Trophoblast cell (in vitro differentiated cells and primary cell): ENCODE results near the gene SPC25.

Experiments
- DNase-seq, 2 donors: peaks; one replicate each; pipeline ENCODE4 v3.0.0-alpha.2; 2016
- H2AFZ ChIP-seq: 2 replicates; pipeline ENCODE4 v1.6.1; 2013; ENCODE audit warnings: low read length, moderate library complexity, mild to moderate bottlenecking; ENCODE audit not compliant: insufficient read depth, poor library complexity
- H2AK5ac ChIP-seq: 2 replicates; pipeline ENCODE4 v1.6.1; 2013; ENCODE audit warnings: mild to moderate bottlenecking, low read length
- H2BK120ac ChIP-seq: 2 replicates; pipeline ENCODE4 v1.6.1; 2013; ENCODE audit warnings: low read length, mild to moderate bottlenecking, moderate library complexity; ENCODE audit not compliant: insufficient read depth, poor library complexity
- H2BK12ac ChIP-seq: 2 replicates; pipeline ENCODE4 v1.6.1; 2013; ENCODE audit warnings: mild to moderate bottlenecking, low read length, moderate library complexity
- H2BK5ac ChIP-seq: 2 replicates; pipeline ENCODE4 v1.6.1; 2013; ENCODE audit warnings: low read length, low read depth, moderate library complexity, mild to moderate bottlenecking; ENCODE audit not compliant: poor library complexity
- H3K14ac ChIP-seq: 2 replicates; pipeline ENCODE4 v1.6.1; 2013; ENCODE audit warnings: mild to moderate bottlenecking, low read length
- H3K18ac ChIP-seq: 2 replicates; pipeline ENCODE4 v1.6.1; 2013; ENCODE audit warnings: mild to moderate bottlenecking, low read length
- H3K23ac ChIP-seq: 2 replicates; pipeline ENCODE4 v1.6.1; 2013; ENCODE audit warnings: low read length
- H3K27ac ChIP-seq: 2 replicates; pipeline ENCODE4 v1.5.1; 2013; ENCODE audit warnings: low read depth, mild to moderate bottlenecking, inconsistent platforms, low read length, moderate library complexity
- H3K27me3 ChIP-seq: 2 replicates; pipeline ENCODE4 v1.6.1; 2013; ENCODE audit warnings: inconsistent platforms, mild to moderate bottlenecking, low read length, moderate library complexity; ENCODE audit not compliant: insufficient read depth
- H3K36me3 ChIP-seq, 2 experiments: 1 replicate in 1 of 2; 2 replicates in 1 of 2; pipeline ENCODE4 v1.6.1; 2013; ENCODE audit warnings: low read length in 2 of 2, mild to moderate bottlenecking in 2 of 2, moderate library complexity in 1 of 2; ENCODE audit not compliant: insufficient read depth in 2 of 2, control insufficient read depth in 1 of 2
- H3K4ac ChIP-seq: 2 replicates; pipeline ENCODE4 v1.6.1; 2013; ENCODE audit warnings: low read depth, mild to moderate bottlenecking, low read length, moderate library complexity
- H3K4me1 ChIP-seq, 2 experiments: 1 replicate in 1 of 2; 2 replicates in 1 of 2; pipeline ENCODE4 v1.6.1; 2013; ENCODE audit warnings: low read length in 2 of 2, mild to moderate bottlenecking in 2 of 2, moderate library complexity in 1 of 2; ENCODE audit not compliant: insufficient read depth in 2 of 2, control insufficient read depth in 1 of 2
- H3K4me2 ChIP-seq: 2 replicates; pipeline ENCODE4 v1.6.1; 2013; ENCODE audit warnings: inconsistent platforms, mild to moderate bottlenecking, low read length, moderate library complexity
- H3K4me3 ChIP-seq: 2 replicates; pipeline ENCODE4 v1.5.1; 2013; ENCODE audit warnings: mild to moderate bottlenecking, low read depth, low read length, inconsistent platforms
- H3K79me1 ChIP-seq: one replicate; pipeline ENCODE4 v1.6.1; 2013; ENCODE audit warnings: low read length
- H3K79me2 ChIP-seq: 2 replicates; pipeline ENCODE4 v1.6.1; 2013; ENCODE audit warnings: low read length, mild to moderate bottlenecking; ENCODE audit not compliant: control insufficient read depth, insufficient read depth, poor library complexity
- H3K9ac ChIP-seq: 2 replicates; pipeline ENCODE4 v1.6.1; 2013; ENCODE audit warnings: mild to moderate bottlenecking, low read length
- H3K9me3 ChIP-seq: 2 replicates; pipeline ENCODE4 v1.6.1; 2013; ENCODE audit warnings: low read depth, mild to moderate bottlenecking, control low read depth, inconsistent platforms, low read length; ENCODE audit not compliant: insufficient read depth
- H4K12ac ChIP-seq: 2 replicates; pipeline ENCODE4 v1.6.1; 2013; ENCODE audit warnings: low read depth, mild to moderate bottlenecking, low read length, moderate library complexity
- H4K8ac ChIP-seq: 2 replicates; pipeline ENCODE4 v1.6.1; 2013; ENCODE audit warnings: low read depth, mild to moderate bottlenecking, low read length, moderate library complexity
- H4K91ac ChIP-seq: one replicate; pipeline ENCODE4 v1.6.1; 2013; ENCODE audit warnings: low read depth, mild to moderate bottlenecking, low read length, moderate library complexity
- WGBS: extraction: QIAGEN DNeasy Blood & Tissue Kit; methylation state at CpG from one replicate; pipeline ENCODE4 v1.1.7; 2013; ENCODE audit warnings: missing lambda C conversion rate; ENCODE audit not compliant: insufficient read length, insufficient coverage; ENCODE audit errors: extremely low coverage; 5-methylcytosine and 5-hydroxymethylcytosine counted together

The SPC25 gene

DNA sequence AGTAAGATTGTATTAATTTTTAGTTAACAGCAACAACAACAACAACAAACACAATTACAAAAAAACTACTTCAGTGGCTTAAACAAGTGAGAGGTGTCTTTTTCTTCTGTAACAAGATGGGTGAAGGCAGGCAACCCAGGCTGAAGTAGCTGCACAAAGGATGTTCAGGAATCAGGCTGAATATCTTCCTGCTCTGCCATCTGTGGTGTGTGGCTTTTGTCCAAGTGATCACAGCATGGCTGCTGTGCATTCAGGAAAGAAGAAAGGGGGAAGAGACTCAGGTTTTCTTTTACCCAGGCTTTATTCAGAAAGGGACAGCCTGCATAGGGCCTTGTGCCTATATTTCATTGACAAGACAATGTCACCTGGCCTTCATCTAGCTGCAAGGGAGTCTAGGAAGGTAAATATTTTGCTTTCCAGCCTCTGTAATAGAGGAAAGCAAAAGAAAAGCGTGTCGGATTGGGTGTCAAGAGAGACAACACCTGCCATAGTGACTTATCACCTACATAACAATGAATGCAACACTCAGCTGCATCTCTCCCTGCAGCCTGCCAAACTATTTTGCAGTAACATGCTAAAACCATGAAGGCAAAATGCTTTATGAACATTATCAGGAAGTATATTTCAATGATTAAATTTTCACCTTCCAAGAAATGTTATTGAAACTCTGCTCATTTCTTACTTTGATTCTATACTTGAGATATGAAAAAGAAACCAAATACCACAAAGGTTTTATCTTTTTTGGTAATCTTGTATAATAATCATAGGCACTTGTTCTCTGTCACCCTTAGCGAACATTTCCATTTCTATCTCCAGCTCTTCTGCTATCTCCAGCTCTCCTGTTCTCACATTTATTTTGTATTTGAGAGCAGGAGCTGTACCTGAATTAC lies 25.5 kb upstream of the SPC25 start:
- no peak overlapping the region for H3K14ac ChIP-seq
- H3K9ac ChIP-seq = no peak overlapping the region
- H3K36me3 ChIP-seq = no peaks in the 10 kb centered on the region
- H4K8ac ChIP-seq = no peak overlapping the region
- no peak overlapping the region for H4K91ac ChIP-seq
- DNase-seq = no peak
- H3K79me2 ChIP-seq = no peaks in the 10 kb centered on the region
- no CpG with 5 or more reads among the region's 3 CpGs for WGBS
- H2BK120ac ChIP-seq = no peak overlapping the region
- H3K9me3 ChIP-seq = peaks cover 2% of the 10 kb centered on the region
- no peaks in the 10 kb centered on the region for H3K79me1 ChIP-seq
- no peak overlapping the region for H3K4me3 ChIP-seq
- H3K4me2 ChIP-seq = no peak overlapping the region
- no peak overlapping the region for H3K4ac ChIP-seq
- H2BK5ac ChIP-seq = no peak overlapping the region
- no peaks in the 10 kb centered on the region for H3K27me3 ChIP-seq
- no peak overlapping the region for H4K12ac ChIP-seq
- no peak overlapping the region for H3K23ac ChIP-seq
- H3K27ac ChIP-seq = no peak overlapping the region
- no peak overlapping the region for H2AFZ ChIP-seq
- no peak overlapping the region for H3K18ac ChIP-seq
- H2AK5ac ChIP-seq = no peak overlapping the region
- H2BK12ac ChIP-seq = no peak overlapping the region
- no peaks in the 10 kb centered on the region for H3K4me1 ChIP-seq

DNA sequence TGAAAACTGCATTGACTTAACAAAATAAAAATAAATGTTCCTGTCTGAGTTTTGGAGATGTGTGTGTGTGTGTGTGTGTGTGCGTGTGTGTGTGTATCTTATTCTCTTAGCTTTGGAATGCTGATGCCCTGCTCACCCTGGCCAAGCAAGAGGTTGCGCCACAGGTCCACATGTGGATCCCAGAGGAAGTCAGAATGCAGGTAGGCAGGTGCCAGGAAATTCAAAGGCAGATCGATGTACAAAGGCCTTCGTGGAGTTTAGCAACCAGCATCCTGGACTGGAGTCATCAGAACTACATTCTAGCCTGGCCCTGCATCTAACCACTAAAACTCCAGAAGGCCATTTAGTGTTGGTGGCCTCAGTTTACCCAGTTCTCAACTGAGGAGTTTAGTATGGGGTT lies 23.3 kb upstream of the SPC25 start:
- no peak overlapping the region for H4K8ac ChIP-seq

DNA sequence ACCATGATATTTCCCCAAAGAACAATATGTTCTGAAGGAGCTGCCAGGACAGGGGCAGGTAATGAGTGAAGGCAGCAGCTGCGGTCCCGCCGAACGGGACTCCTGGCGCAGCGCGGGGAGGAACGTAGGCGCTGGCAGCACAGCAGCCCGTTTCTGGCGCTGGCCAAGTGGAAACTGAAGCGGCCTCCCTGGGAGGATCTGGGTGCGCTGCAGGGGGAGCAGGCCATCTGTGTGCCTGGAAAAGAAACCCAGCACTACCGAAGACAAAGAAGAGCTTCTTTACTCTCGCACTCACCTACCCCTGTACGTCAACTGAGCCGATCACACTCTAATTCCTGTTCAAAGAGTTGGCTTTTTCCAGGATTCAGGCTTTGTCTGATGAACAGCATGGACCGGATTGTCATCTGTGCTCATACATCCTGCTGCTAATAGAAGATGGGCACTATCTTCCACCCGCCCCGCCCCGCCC lies 22.7 kb upstream of the SPC25 start:
- no peak overlapping the region for H2BK5ac ChIP-seq
- no peak overlapping the region for H2BK120ac ChIP-seq
- no peak overlapping the region for H2AK5ac ChIP-seq
- H3K4ac ChIP-seq = no peak overlapping the region
- no peak overlapping the region for H3K23ac ChIP-seq
- H3K27ac ChIP-seq = no peak overlapping the region
- H2BK12ac ChIP-seq = no peak overlapping the region
- H3K9ac ChIP-seq = no peak overlapping the region
- H3K18ac ChIP-seq = no peak overlapping the region
- H3K79me1 ChIP-seq = no peaks in the 10 kb centered on the region
- DNase-seq = peak in 1 of 2 donors; percentile 18
- H3K14ac ChIP-seq = no peak overlapping the region
- H2AFZ ChIP-seq = peak overlapping the region; percentile 5
- no peaks in the 10 kb centered on the region for H3K79me2 ChIP-seq
- H3K27me3 ChIP-seq = no peaks in the 10 kb centered on the region
- H4K12ac ChIP-seq = no peak overlapping the region
- no peak overlapping the region for H4K91ac ChIP-seq
- H3K4me2 ChIP-seq = peak overlapping the region; percentile 45
- H4K8ac ChIP-seq = no peak overlapping the region
- no peak overlapping the region for H3K4me3 ChIP-seq
- peaks cover 2% of the 10 kb centered on the region for H3K9me3 ChIP-seq
- H3K4me1 ChIP-seq = no peaks in the 10 kb centered on the region
- no peaks in the 10 kb centered on the region for H3K36me3 ChIP-seq
- no CpG with 5 or more reads among the region's 21 CpGs for WGBS

More for the DNA sequence above, 23.3 kb upstream of the SPC25 start:
- Histone ChIP-seq H3K14ac (no peak overlapping the region), H3K23ac (no peak overlapping the region), H3K9ac (no peak overlapping the region), H2AK5ac (no peak overlapping the region), H3K9me3 (peaks cover 2% of the 10 kb centered on the region), H3K27me3 (no peaks in the 10 kb centered on the region), H2BK12ac (no peak overlapping the region), H3K79me1 (no peaks in the 10 kb centered on the region), H4K91ac (no peak overlapping the region), H2BK120ac (no peak overlapping the region), H3K18ac (no peak overlapping the region), H3K4me1 (no peaks in the 10 kb centered on the region), H3K36me3 (no peaks in the 10 kb centered on the region), H3K4ac (no peak overlapping the region), H2BK5ac (no peak overlapping the region), H2AFZ (no peak overlapping the region), H4K12ac (no peak overlapping the region), H3K4me3 (no peak overlapping the region), H3K27ac (no peak overlapping the region), H3K79me2 (no peaks in the 10 kb centered on the region), H3K4me2 (no peak overlapping the region)
- WGBS = no CpG with 5 or more reads among the region's 4 CpGs
- DNase-seq = peak; percentile 83 to 85

DNA sequence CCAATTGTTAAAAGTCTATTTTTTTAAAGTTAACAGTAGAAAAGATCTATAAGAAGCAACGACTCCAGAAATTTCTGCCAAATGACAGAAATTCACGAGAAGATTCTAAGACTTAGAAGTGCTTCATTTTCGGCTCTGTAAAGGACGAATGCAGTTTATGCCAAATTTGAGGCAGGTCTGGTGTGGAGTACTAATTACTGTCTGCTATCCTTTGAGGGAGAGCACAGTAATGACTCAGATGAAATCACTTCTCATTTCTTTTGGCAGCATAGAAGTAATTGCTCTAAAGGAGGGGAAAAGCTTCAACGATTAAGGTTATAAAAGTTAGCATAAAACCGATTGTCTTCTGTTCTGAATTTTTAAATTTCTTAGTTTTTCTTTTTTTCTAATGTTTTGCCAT lies 22.2 kb upstream of the SPC25 start:
- Histone ChIP-seq H2BK5ac (no peak overlapping the region), H3K79me1 (no peaks in the 10 kb centered on the region), H2AK5ac (no peak overlapping the region), H2BK120ac (no peak overlapping the region), H3K4me2 (no peak overlapping the region), H3K4me3 (no peak overlapping the region), H3K18ac (no peak overlapping the region), H2AFZ (no peak overlapping the region), H4K91ac (no peak overlapping the region), H3K14ac (no peak overlapping the region), H3K23ac (no peak overlapping the region), H4K12ac (no peak overlapping the region), H3K9me3 (peaks cover 2% of the 10 kb centered on the region), H3K4me1 (no peaks in the 10 kb centered on the region), H3K79me2 (no peaks in the 10 kb centered on the region), H4K8ac (no peak overlapping the region), H3K27me3 (no peaks in the 10 kb centered on the region), H3K36me3 (no peaks in the 10 kb centered on the region), H2BK12ac (no peak overlapping the region), H3K4ac (no peak overlapping the region), H3K9ac (no peak overlapping the region), H3K27ac (no peak overlapping the region)
- DNase-seq = no peak
- WGBS = no CpG with 5 or more reads among the region's 6 CpGs
